Stimulated activated CD8-positive, alpha-beta memory T cell treated with anti-CD3 and anti-CD28 coated beads, Interleukin-12 subunit alpha, Interleukin-12 subunit beta, amount 100 ng/mL, for 4 hours (primary cell): ENCODE data around the gene NTSR1.

Experiments
- DNase-seq: peaks from one replicate; pipeline ENCODE4 v3.0.0-alpha.2; 2020; ENCODE audit warnings: low read depth

Gene NTSR1

DNA sequence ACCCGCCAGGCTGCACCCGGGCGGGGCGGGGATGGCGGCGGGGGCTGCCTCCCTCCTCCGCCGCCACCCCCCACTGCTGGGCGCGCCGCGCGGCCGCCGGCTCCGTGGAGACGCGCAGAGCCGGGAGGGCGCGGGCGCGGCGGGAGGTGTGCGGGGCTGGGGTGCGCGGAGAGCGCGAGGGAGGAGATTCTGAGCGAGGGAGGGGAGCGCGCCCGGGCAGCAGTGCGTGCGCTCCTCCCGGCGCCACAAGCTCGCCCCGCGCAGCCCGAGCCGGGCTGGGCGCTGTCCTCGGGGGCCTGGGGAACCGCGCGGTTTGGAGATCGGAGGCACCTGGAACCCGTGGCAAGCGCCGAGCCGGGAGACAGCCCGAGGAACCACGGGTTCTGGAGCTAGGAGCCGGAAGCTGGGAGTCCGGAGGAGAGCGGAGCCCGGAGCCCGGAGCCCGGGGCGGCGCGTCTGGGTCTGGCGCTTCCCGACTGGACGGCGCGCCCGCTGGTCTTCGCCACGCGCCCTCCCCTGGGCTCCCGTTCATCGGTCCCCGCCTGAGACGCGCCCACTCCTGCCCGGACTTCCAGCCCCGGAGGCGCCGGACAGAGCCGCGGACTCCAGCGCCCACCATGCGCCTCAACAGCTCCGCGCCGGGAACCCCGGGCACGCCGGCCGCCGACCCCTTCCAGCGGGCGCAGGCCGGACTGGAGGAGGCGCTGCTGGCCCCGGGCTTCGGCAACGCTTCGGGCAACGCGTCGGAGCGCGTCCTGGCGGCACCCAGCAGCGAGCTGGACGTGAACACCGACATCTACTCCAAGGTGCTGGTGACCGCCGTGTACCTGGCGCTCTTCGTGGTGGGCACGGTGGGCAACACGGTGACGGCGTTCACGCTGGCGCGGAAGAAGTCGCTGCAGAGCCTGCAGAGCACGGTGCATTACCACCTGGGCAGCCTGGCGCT, at the start of gene NTSR1:
Gene NTSR1 (plus strand): TSS at position 246 of the 946 bp plus-strand sequence. CDS start 372 bp downstream, at position 618.
- DNase-seq = no peak

DNA sequence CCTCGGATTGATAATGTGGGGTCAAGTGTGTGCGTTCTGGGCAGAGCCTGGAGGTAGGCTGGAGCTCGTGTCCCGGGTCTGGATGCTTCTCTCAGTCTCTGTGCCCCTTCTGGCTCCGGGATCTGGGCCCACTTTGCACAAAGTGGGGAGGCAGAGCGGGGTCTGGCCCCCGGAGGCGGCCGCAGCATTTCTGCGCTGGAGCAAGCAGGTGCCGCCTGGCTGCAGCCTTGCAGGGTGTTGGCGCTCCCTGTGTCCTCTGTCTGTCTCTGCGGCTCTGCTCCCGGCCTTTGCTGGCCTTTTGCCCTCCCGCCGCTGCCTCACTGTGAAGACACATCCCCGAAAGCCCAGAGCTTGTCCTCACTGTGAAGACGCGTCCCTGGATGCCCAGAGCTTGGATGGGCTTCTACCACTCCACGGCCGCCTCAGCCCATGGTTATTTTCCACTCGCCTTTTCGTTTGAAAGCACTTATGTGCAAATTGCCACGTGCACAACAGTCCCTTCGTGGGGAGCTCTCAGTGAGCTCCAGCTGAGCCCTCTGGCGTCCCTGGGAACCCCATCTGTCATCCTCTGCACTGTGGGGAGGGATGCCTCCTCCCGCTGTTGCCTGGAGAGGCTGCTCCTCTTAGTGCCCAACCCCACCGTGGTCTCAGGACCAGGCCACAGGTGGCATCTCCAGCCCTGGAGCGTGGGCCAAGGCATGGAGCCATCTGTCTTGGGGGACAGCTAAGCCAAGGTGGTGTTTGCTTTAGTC, 49.0 kb upstream of the NTSR1 start:
- no peak for DNase-seq

DNA sequence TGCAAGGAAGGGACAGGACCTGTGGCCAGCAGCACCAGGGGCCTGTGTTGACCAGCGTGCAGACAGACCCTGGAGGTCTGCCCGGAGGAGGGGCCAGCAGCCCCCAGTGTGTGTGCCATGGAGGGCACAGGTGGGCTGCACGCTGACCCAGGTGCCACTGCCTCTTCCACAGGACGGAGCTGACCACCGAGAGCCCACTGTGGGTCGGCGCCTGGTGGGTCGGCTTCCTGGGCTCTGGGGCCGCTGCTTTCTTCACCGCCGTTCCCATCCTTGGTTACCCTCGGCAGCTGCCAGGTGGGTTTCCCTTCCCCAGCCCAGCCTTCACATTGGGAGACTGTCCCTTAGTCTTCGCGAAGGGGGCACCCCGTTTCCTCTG, 48.4 kb upstream of the NTSR1 start:
- no peak for DNase-seq

DNA sequence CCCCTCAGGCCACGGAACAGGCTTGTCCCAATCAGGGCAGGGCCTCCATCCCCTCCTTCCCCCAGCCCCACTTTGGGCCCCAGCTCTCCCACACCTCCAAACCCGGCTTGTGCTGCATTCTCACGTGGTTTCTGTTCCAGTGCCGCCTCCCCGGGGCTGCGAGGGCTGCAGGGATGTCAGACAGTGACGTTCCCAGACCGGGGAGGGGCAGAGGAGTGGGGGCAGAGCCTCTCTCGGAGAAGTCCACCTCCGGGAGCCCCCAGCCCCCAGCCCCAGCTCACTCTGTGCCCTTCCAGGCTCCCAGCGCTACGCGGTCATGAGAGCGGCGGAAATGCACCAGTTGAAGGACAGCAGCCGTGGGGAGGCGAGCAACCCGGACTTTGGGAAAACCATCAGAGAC, 47.9 kb upstream of the NTSR1 start:
- DNase-seq = no peak

DNA sequence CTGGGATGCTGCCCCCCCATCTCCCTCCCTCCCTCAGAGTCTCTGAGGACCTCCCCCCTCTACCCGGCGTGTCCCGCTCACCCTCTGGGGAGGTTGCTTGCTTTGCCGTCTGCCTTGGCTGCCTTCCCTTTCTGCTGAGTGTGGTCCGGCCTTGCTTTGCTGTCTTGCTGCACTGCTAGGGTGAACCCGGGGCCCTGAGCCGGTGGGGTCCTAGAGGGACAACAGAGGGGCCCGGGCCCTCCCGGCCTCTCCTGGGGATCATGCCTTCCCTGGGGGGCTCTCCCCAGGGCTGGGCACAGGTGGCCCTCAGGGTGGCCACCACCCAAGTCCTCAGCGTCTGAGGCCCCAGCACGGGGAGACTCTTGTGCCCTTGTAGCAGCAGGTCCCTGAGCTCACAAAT, 47.0 kb upstream of the NTSR1 start:
- DNase-seq = no peak

DNA sequence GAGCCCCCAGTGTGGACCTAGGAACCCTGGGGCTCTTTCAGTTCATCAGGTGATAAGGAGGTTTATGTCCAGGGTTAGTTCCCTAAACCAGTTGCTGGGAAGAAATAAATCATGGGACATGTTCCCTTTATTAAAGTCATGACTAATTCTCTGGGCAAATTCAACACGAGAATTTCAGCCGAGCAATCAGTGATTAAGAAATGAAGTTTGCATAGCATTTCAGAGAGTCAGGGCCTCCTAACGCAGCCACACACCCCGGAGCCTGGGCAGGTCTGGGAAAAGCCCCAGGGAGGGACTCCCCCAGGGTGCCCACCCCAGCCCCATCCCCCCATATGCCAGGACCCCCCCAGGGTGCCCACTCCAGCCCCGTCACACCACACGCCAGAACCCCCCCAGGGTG, 46.2 kb upstream of the NTSR1 start:
- no peak for DNase-seq

DNA sequence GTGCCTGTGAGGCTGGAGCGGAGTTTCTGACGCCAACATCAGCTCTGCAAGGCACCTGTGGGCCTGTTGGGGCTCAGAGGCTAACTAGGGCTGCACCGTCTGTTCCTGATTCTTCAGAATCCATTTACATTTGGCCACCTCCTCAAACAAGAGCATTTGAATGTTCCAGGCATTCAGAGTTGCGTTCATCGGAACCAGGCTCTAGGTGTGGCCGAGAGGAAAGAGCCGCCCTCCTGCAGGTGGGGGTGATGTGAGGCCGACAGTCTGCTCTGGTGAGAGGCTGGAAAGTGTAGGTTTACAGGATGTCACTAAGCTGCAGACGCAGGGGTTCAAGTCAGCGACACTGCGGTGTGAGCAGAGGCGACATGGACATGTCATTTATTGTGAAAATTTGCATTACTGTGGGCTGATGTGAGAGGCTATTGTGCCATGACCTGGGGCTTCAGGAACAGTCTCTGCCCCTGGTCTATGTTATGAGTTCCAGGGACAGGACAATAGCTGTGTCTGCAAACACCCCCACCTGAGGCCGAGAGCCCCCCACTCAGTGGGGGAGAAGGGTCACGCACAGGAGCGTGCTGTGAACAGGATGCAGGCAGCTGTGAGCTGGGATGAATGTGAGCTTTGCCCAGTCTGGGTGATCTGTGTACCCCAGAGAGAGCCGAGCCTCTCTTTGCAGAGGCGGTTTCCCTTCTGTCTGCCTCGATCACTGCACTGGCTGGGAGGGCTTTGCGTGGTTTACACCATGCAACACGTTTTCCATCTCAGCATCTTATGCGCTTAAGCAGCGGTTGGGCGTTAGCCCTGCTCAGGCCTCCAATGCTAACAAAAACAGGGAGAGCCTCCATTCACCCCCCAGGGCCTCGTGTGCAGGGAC, 45.3 kb upstream of the NTSR1 start:
- no peak for DNase-seq

DNA sequence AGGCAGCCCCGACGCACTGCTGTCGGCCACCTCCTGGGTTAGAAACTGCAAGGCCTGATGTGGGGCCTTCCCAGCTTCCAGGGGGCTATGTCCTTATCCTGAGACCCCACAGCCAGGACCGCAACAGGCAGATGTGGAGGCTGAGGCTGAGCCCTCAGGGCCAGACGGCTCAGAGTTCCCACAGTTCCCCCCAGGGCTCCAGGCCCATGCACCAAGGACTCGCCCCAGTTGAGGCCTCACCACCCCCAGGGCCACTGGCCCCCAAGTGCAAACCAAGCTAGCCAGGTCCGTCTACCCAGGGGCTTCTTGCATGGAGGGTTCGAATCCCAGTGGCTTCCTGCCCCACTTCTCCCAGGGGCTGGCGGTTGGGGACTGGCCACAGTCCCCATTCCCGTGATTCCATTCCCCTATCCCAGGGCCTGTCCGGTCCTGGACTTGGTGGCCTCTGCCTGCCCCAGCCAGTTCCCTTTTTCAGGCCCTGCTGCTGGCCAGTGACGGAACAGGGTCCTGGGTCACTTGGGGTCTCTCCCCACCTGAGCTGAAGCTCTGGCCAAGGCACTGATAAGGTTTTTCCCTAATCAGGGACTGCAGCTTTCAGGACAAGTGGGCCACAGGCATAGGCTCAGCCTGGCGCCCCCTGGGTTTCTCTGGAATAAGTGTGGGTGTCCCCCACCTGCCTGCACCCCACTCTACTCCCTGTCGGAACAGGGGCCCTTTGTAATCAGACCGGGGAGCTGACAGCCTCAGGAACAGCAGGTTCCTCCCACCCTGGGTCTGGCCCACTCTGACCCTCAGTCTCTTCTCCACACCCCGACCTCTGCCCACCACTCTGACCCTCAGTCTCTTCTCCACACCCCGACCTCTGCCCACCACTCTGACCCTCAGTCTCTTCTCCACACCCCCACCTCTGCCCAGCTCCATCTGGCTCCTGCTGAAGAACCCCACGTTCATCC, 44.3 kb upstream of the NTSR1 start:
- DNase-seq = no peak

DNA sequence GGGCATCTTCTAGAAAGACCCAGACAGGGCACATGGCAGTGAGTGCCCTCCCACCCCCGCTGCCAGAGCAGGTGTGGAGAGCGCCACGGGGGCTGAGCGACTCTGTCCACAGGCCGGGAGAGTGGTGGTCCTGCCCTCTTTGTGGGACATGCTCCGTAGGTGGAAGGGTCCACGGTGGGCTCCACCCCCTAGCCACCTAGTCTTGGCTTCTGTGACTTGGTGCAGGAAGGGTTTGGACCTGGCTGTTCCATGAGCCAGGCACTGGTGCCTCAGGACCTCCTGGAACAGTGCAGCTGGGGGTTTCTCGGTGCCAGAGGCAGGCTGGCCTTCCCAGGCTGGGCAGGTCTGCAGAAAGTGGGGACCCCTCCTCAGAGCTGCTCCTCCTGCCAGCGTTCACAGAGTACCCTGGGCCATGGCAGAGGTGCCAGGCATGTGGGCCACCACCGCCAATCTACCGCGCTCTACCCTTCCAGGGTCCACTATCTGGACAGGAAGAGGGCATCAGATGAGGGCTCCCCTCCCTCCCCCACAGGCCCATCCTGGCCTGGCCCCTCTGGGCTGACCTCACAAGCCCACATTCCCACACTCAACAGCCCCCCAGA, 43.4 kb upstream of the NTSR1 start:
- no peak for DNase-seq

DNA sequence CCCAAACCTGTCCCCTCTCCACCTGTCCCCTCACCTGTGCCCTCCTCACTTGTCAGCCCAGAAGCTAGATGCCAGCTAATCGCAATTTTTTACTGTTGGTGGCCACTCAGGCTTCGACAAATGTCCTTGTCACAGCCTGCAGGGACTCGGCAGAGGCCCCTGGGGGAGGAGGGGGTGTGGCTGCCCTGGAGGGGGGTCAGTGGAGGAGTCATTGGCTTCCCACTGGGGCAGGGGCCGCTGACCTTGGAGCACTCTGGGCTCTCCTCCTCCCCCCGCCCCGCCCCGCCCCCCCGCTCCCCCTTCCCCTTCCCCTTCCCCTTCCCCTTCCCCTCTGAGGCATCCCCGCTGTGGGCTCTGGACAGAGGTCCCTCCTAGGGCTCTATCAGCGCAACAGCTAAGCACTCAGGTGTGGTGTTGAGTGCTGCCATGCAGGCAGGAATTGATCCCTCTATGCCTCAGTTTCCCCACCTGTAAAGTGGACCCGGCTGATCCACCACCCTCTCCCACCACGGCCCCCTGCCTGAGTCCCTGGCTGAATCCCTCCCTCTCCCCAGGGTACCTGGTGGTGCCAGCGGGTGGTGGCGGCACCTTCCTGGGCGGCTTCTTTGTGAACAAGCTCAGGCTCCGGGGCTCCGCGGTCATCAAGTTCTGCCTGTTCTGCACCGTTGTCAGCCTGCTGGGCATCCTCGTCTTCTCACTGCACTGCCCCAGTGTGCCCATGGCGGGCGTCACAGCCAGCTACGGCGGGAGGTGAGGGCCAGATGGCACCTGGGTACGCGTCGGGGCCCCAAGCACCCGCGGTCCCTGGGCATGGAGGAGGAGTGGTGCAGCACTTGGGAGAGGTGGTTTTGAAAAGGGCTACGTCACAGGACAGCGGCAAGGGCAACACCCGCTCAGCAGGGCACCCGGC, 42.6 kb upstream of the NTSR1 start:
- no peak for DNase-seq

DNA sequence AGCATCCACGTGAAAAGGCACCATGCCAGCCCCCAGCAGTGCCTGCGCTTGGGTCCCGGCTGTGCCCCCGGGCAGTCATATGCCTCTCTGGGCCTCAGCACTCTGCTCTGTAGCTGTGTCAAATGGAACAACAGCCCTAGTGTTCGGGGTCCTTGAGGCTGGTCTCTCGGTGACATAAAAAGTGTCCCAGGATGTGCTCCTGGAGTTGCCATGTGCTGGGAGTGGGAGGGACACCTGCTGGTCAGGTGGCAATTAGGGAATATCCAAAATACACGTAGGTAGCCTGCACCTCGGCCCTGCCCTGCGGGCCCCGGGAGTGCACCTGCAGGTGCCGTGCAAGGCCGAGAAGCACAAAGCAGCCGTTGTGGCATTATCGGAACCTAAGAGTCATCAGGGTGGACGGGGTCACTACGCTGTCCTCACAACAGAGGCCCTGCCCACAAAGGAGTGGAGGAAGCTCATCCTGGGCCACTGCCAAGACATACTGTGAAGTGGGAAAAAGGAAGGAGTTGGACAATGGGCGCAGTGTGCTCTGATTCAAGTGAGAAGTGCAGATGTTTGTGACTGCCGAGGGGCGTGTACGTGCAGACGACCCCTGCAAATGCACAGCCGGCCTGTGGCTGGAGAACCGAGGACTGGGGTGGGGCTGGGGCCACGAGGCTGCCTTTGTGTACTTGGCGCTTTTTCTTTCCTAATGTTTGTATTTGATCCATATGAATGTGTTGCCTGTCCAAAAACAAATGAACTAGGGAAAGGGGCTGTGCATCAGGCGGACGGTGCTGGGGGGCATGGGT, 41.7 kb upstream of the NTSR1 start:
- no peak for DNase-seq

DNA sequence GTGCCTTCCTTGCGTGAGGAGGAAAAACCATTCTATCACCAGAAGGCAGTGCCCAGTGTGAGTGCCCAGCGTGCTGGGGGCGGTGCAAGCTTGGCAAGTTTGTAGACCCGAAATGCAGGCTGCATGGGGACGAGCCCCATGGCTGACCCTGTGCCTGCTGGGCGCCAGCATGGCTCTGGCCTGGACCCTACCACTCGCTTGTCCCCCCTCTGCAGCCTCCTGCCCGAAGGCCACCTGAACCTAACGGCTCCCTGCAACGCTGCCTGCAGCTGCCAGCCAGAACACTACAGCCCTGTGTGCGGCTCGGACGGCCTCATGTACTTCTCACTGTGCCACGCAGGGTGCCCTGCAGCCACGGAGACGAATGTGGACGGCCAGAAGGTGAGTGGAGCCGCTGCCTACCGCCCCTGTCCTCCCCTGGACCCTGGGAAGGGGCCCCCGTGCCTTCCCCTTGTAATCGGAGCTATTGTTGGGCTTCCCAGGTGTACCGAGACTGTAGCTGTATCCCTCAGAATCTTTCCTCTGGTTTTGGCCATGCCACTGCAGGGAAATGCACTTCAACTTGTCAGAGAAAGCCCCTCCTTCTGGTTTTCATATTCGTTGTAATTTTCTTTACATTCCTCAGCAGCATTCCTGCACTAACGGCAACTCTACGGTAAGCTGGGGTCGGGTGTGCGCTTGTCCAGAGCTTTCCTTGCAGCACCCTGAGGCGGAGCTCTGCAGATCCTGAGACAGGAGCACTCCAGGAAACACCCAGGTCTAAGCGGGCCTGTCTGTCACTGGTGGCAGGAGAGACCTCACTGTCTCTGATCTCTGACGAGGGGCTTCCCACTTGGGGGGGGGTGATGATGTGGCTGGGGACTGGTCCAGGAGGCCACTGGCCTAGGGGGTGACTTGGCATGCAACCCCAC, 40.9 kb upstream of the NTSR1 start:
- no peak for DNase-seq

DNA sequence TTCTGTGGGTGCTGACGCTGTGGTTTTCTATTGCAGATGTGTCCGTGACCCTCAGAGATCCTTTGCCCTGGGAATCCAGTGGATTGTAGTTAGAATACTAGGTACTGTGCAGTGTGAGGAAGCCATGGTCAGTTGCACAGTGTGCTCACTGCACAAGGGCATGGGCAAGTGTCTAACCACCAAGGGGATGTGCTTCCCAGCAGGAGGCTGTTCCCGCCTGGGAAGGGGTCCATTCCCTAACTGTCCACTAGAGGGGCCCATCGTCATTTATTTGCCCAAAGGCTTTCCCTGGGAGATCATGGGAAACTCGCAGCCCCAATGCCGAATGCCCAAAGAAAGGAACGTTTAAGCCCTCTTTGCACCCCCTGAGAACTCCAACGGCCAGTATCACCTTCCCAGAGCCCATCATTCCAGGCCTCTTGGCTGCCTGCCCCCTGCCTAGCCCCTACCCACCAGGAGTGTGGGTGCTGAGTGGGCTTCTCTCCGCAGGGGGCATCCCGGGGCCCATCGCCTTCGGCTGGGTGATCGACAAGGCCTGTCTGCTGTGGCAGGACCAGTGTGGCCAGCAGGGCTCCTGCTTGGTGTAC, 40.1 kb upstream of the NTSR1 start:
- no peak for DNase-seq

DNA sequence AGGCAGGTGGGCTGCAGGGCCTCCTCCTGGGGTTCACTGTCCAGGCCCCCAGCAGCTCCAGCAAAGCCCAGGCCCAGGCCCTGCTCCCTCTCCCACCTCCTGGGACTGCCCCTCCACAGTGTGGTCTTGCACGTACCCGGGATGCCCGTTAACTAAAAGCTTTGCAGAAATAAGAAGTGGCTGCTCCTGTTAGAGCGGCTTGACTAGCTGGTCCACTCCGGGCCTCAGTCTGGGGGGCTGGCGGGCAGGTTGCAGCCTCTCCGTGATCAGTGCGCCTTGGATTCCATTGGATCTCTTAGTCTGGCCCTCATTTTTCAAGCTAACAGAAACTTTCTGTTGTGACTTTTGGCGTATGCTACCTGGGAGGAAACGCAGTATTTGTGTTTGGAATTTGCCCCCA, 39.4 kb upstream of the NTSR1 start:
- DNase-seq = no peak

DNA sequence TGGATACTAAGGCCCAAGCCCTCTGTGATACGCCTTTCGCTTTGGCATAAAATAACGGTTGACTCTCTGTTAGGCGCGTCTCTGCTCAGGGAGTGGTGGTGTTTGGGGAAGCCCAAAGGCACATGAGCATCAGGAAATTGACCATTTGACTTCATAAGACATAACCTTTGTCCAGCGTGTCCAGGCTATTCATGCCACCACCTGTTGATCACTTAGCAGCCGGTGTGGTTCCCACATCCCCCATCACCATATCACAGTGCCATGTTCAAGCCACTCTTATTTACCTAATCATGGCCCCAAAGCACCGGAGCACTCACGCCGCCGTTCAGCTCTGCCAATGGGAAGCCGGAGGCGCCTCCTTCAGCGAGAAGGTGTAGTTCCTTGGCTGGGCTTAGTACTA, 38.5 kb upstream of the NTSR1 start:
- DNase-seq = no peak

DNA sequence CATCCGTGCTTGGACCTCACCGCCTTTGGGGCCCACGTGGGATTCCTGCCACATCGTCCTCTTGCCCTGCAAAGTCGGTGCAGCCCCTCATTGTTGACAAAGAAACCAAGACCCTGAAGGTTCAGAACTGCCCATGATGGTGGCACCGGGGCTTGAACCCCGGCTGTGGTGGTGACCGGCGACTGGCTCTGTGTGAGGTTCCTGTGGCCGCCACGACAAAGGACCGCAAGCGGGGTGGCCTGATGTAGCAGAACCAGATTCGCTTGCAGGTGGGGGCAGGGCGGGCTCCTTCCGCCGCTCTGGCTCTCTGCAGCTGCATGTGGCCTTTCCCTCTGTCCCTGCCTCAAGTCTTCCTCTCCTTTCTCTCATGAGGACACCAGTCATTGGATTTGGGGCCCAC, 37.6 kb upstream of the NTSR1 start:
- DNase-seq = no peak

DNA sequence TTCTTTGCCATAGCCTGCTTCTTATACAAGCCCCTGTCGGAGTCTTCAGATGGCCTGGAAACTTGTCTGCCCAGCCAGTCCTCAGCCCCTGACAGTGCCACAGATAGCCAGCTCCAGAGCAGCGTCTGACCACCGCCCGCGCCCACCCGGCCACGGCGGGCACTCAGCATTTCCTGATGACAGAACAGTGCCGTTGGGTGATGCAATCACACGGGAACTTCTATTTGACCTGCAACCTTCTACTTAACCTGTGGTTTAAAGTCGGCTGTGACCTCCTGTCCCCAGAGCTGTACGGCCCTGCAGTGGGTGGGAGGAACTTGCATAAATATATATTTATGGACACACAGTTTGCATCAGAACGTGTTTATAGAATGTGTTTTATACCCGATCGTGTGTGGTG, 36.9 kb upstream of the NTSR1 start:
- DNase-seq = no peak
